ENCODE data around the gene KHDC4.
"Not testable (repeated sequence)": the region's sequence is repeated elsewhere in the genome, so short reads cannot be mapped to it uniquely, and the experiment has no call there.

The KHDC4 gene

DNA sequence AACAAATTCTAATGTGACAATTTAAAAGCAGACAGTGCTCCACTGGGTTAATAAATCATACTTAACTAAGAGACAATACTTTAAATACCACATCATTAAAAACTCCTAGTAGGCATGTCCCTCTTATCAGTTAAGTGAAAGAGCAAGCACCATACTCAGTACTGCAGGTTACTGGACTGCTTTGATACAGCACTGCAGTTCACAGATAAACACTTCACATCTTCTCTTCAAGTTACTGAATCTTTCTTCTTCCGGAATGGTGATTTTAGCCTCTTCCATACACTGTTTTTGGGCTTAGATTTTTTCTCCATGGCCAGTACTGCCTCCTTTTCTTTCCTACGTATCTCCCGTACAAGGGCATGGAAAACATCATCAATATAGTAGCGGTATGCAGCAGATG is 34.1 kb downstream of the KHDC4 start:
- no peak for DNase-seq

DNA sequence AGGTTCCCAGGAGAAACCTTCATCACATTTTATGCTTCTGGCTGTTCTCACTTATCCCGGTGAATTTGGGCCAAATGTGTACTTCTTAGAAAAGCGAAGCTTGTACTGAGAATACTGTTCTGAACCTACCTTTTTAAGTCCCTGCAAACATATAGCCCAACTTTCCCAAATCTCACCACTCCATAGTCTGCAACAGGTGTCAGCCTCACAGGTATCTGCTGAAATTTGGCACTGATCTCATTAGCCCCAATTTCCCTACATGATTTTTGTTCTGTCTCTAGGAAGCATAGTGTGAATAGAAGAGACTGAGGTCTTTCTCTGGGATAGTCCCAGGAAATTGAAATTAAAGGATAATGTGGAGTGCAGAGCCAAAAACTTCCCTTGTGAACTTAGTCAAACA is 34.5 kb downstream of the KHDC4 start:
- no peak for DNase-seq

DNA sequence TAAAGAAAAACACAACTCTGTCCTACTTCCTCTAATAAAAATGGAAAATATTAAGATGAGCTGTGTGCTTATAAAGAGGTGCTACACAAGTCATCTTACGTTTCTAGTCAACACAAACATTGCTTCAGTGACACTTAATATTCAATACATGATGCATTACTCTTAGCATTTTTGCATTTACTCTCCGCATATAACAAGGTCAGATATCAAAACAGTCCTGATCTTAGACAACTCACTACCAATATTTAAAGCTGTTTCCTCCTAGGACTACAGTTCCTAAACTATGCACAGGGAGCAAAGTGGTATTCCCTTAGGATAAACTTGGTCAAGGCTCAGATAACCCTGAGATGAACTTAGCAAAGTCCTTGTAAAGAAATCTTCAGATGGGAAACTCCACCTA is 35.3 kb downstream of the KHDC4 start:
- no peak for DNase-seq

DNA sequence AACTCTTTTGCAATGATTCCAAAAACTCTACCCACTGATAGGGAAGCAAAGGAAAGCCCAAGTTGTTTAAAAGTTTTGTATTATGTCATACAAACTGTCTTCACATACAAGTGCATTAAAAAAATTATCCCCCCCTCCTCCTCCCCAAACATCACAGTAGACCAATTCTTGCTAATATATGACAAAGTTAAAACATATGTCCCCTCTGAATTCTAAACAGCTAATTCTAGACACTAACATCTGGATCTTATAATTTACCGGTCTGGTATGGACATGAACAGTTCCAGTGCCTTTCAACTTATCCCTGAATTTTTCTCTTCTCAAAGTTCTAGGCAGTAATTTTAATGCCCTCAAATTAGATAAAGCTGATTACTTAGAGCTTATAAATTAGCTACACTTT is 36.5 kb downstream of the KHDC4 start:
- no peak for DNase-seq

DNA sequence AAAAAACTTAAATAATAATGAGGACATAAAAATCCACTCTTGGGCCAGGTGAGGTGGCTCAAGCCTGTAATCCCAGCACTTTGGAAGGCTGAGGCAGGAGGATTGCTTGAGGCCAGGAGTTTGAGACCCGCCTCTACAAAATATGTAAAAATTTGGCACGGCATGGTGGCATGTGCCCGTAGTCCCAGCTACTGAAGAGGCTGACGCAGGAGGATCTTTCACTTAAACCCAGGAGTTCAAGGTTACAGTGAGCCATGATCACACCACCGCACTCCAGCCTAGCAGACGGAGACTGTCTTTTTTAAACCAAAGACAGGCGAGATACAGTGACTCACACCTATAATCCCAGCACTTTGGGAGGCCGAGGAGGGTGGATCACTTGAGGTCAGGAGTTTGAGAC is 37.7 kb downstream of the KHDC4 start:
- DNase-seq, result not testable (repeated sequence)

DNA sequence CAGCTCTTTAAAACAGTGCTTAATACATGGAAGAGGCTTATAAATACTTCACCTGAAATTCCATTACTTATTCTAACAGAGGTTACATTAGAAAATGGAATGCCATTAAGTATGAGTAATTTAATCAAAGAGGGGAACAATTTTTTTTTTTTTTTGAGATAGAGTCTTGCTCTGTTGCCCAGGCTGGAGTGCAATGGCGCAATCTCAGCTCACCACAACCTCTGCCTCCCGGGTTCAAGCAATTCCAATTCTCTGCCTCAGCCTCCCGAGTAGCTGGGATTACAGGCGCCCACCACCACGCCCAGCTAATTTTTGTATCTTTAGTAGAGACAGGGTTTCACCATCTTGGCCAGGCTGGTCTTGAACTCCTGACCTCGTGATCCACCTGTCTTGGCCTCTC is 38.6 kb downstream of the KHDC4 start:
- not testable (repeated sequence) for DNase-seq

DNA sequence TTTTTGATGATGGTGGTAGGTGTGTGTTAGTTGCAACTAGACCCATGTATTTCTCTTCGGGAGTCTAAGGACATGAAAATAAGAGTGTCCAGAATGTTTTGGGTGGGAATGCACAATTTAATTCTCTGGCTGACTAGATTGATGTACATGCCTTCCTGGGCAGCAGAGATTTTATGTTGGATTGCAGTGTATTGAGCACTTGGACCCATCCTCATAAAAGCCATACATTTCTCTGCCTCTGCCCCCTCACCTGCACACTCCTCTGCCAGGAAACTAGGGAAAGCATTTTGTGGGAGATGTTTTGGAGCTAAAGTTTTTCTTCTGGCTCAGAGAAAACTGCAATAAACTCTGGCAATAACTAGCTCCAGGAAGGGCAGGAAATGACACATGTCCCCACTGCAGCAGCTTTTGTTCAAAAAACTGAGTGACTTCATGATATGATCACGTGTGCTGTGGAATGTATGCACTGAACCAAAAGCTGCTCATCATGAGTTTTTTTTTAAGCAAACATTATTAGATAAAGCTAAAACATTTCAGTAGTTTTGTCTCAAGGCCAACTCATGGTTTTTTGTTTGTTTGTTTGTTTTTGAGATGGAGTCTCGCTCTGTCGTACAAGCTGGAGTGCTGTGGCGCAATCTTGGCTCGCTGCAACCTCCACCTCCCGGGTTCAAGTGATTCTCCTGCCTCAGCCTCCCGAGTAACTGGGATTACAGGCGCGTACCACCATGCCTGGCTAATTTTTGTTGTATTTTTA is 40.6 kb downstream of the KHDC4 start:
- DNase-seq, result no peak

DNA sequence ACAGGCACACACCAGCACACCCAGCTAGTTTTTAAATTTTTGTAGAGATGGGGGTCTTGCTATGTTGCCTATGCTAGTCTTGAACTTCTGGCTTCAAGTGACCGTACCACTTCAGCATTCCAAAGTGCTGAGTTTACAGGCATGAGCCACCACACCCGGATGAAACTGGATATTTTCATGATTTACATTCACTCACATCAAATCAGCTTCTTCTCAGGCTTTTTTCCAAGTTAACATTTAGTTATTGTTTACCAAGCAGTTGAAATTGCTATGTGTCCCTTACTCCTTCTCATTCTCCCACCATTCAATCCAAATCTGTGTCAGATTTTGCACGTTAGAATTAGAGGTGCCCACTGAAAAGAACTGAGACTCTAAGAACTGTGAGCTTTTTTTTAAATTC is 41.4 kb downstream of the KHDC4 start:
- DNase-seq, result no peak

DNA sequence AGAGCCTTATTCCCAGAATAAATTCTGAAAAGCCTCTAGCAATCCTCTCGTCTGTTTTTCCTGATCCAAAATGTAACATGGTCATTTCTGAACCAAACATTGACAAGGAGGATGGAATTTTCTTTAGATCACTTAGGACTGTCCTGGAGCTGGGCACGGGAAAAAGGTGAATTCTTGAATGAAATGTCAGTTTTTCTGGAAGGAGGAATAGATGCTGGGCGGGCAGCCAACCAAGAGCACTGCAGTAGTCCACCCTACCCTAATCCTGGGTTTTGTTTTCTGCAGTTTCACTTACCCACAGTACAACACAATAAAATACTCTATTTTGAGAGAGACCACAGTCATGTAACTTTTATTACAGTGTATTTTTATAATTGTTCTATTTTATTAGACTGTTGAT is 44.0 kb downstream of the KHDC4 start:
- DNase-seq, result no peak

DNA sequence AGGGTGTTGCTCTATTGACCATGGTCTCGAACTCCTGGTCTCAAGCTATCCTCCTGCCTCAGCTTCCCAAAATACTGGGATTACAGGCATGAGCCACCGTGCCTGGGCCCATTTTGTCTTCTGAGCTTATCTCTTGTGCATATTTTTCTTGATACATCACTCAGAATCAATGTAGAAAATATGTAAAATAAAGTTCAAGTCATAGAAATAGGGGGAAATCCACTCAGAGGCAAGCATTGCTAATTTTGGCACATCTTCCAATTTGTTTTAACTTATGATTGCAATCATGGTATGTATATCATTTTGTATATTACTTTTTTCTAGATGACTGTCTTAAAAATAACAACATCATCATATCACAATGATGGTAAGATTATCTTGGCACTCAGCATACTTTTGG is 44.6 kb downstream of the KHDC4 start:
- DNase-seq, result no peak

DNA sequence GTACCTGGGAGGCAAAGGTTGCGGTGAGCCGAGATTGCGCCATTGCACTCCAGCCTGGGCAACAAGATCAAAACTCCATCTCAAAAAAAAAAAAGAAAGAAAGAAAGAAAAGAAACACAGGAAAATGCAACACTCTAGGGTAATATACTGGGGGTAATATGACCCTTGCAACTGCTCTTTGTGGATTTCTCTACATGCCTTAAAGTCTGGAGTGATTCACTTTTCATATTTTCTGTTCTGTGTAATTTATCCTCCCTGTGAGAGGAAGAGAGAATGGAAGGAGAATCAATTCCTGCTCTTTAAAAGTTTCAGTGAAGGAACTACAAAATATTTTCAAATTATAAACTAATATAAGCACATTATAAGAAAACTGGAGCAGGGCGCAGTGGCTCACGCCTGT is 45.7 kb downstream of the KHDC4 start:
- DNase-seq, result no peak

DNA sequence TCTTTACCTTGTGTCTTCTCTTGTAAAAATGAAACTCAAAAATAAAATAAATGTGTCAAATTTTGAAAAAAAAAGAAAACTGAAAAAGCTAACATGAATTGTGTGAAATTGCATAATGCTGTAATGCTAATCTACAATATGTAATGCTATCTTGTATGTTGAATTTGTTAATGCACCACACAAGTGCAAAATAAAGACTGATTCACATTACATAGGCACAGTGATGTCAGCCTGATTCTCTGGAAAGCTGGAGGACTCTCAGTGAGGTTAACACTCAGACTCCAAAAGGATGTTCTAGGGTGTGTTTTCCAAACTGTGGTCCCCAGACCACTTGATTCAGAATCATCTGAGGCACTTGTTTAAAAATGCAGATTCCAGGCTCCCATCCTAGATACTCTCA is 49.2 kb downstream of the KHDC4 start:
- DNase-seq, result no peak

DNA sequence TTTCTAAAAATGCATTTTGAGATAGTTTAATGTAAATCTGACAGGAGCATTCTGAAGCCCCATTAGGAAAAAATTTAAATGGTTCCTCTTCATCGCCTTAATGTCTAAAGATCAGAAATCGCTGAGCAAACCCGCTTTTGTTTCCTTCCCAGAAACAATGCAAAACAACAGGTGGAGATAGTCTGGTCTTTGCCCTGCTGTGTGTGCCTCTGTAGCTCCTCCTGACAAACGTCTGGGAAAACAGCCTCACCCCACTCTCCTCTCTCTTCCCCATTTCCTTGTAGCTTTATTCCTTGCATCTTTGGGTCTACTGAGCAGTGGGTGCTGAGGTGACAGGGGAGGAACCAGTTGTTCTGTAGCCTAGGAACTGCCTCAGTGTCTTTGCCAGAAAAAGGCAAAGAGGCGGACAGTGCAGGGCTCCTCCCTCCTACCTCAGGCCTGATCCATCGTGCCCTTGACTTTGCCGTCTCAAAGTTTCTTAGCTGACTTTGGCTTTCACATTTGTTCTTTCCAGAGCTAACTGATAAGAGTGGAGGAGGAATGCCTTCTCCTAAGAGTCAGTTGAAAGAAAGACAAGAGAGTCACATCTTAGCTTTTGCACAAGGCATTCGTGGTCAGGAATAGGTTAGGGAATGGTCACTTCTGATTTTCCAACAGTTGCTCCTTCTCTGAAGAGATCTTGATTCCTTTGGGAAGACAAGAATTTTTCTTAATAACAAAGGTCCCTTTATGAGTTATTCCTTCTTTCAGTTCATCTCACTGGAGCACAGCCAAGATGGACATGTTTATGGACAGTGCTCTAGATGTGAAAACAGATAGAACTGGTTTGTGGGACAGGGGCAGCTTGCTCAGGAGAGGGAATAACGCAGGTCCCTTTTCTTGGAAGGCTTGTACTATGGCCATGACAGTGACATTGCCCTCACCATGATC is 49.9 kb downstream of the KHDC4 start:
- DNase-seq, result no peak

DNA sequence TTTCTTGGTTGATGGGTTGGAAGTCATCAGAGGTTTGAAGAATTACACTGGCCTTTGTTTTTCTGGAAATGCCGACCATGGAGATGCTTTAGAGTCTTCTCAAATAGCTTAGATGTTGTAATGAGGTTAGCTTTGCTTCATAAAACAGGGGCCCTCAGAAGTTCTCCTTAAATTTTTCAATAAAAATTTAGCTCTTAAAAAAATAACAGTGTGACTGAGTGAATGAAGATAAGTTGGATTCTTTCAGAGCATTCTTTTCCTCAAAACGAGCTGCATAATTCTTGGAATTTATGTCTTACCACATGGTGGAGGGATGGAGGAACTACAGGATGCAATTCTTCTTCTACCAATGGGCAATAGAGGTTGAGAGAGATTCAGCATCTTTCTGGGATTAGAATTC is 51.4 kb downstream of the KHDC4 start:
- no peak for DNase-seq

DNA sequence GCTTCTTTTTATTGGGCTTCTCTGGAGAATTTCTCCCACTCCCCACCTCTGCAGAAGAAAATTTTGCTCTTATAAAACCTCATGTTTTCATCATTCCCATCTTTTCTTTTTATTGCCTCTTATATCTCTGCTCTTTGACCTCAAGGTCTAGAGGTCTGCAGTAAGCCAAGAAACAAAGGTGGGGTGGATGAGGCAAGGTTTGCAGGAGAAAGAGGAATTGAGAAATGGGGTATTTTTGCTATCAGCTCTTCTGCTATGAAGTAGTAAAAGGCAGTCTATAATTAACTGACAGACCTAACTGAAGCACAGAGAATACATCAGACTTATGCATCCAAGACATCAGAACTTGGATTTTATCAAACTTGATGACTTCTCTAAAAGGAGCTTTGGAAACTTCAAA is 52.0 kb downstream of the KHDC4 start:
- DNase-seq, result no peak

DNA sequence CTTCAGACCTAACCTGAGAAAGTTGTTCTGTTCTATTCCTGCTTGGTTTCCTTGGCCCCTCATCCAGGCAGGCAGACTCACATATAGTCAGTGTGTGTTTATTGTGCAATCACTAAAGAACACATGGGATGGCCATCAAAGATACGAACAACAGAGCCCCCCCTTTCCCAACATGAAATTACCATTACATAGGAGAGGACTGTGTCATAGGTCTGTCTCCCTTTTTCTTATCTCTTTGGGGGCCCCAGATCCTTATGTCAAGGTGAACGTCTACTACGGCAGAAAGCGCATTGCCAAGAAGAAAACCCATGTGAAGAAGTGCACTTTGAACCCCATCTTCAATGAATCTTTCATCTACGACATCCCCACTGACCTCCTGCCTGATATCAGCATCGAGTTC is 53.3 kb downstream of the KHDC4 start:
- DNase-seq, result no peak

DNA sequence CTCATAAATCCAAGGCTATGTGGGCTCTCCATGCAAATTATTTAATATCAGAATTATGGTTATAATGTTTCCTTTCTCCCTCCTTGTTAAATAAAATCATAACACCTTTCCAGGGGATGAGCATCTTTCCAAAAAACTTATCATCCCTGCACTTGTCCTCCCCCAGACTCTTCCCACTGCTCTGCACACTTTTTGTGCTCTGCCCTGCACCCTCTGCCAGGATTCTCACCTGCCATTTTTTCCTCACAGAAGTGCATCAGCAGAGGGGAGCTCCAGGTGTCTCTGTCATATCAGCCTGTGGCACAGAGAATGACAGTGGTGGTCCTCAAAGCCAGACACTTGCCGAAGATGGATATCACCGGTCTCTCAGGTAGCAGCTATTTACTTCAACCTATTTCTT is 54.0 kb downstream of the KHDC4 start:
- DNase-seq, result no peak

DNA sequence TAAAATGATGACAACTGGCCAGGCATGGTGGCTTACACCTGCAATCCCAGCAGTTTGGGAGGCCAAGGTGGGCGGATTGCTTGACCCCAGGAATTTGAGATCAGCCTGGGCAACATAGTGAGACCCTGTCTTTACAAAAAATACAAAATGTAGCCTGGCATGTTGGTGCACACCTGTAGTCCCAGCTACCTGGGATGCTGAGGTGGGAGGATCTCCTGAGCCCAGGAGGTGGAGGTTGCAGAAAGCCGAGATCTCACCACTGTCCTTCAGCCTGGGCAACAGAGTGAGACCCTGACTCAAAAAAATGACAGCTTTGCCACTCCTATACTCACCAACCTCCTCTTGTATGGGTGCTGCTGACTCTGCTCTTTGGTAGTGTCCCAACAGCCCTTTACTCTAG is 56.3 kb downstream of the KHDC4 start:
- DNase-seq, result no peak

DNA sequence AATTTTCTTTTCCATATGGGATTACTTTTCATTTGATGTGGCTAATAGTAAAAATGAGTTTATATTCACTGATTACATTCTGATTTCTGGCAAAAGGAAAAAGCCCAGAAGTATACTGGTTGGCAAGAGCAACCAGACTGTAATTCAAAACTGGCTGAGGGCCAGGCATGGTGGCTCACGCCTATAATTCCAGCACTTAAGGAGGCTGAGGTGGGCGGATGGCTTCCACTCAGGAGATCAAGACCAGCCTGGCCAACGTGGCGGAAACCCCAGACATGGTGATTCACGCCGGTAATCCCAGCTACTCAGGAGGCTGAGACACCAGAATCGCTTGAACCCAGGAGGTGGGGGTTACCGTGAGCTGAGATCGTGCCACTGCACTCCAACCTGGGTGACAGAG is 60.4 kb downstream of the KHDC4 start:
- peak in 1 of 14 donors; percentile 10 for DNase-seq

DNA sequence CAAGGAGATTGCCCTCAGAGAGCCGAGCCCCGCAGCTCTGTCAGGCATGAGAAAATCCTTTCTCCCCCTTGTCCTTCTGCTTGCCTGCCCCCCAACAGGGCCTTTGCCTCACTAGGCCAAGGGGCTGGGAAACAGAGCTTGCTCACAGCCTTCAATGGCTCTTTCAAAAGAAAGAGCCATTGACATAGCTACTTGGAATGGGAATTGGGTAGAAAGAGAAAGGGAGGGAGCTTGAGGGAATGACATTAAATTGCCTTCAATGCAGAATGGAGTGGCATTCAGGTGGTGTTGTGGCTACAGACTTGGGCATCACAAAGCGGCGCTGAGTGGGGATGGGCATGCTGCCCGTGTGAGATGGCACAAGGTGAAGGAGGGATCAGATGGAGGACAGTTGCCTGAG is 61.7 kb downstream of the KHDC4 start:
- peak in 12 of 14 donors; percentile 18 to 88 (median 44) for DNase-seq

DNA sequence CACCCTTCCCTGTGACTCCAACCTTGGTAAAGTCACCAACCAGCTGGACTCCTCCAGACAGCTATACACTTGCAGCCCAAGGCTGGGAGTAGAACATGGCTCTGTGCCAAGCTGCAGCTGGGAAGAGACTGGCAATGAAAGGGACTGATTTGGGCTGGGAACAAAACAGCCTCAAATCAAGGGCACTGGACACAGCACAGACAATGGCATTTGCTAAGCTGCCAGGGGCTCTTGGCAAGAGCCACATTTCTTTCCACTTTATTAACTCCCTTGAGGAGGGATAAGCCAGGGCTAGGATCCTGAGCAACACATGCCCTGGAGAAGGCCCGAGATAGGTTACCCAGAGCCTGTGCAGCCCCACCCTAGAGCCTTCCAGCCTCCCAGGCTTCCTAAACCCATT is 62.8 kb downstream of the KHDC4 start:
- DNase-seq, result peak in 13 of 14 donors; percentile 36 to 92 (median 85)

DNA sequence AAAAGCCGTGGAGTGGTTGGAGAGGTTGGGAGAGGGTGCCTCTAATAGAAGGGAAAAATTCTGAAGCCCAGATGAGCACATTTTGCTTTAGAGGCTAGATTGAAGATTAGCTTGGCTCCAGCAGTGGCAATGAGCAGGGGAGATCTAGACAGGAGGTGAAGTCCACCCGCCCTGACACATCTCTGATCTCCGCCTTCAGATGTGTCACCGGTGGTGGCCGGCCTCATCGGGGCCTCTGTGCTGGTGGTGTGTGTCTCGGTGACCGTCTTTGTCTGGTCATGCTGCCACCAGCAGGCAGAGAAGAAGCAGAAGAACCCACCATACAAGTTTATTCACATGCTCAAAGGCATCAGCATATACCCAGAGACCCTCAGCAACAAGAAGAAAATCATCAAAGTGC is 66.4 kb downstream of the KHDC4 start:
- no peak for DNase-seq

DNA sequence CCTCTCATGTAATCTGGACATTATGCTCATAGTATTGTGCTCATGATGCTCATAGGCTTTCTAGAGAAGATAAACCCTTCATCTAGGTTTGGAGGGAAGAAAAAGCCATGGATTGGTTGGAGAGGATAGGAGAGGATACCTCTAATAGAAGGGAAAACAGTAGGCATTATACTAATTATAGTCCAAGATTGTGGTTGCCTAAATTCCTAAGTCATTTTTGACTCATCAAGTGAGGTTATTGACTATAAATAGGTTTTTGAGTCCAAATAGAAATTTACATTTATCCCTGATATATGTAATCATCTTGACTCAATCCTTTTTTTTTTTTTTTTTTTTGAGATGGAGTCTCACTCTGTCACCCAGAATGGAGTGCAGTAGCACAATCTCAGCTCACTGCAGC is 69.8 kb downstream of the KHDC4 start:
- no peak for DNase-seq

Data from C1 segment of cervical spinal cord (tissue), 14 donors.